AML-193 (cell line): Measurements from ENCODE around the gene DLGAP1.

Source experiments
- DNase-seq, 2 experiments: peaks; one replicate each; lab custom pipeline; 2025; lab: John Stamatoyannopoulos, UW

The DLGAP1 gene

DNA sequence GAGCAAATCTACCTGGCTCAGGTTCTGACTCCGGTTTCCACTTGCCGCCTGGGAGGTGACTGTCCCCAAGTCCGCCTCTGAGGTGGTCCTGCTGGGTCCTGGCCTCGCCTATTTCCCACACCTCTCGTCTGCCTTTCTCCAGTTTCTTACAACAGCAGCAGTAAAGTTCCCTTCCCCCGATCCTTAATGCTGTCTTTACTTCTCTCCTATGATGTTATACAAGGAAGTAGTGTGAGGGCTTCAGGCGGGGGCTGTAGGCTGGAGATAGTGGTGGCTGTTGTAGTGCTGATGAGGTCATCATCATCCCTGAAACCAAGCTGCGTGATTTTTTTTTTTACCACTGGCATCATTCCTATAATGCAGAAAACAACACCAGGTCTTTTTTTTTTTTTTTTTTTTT lies 986.3 kb downstream of the DLGAP1 start:
- DNase-seq: no peak

DNA sequence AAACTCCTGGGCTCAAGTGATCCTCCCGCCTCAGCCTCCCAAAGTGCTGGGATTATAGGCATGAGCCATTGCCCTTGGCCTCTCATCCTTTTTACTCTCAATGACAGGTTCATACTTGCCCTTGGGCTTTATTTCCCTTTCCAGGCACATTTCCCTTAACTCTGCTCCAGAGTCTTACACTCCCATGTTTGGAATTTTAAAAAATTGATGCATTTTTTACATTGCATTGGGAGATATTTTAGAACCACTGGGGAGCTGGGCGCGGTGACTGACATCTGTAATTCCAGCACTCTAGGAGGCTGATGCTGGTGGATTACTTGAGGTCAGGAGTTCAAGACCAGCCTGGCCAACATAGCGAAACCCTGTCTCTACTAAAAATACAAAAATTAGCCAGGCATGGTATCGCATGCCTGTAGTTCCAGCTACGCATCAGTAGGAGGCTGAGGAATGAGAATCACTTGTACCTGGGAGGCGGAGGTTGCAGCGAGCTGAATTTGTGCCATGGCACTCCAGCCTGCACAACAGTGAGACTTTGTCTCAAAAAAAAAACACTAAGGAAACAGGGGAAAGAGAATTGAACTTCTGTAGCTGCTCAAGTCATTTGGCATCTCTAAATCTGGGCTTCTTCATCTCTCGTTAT lies 986.9 kb downstream of the DLGAP1 start:
- DNase-seq: no peak

DNA sequence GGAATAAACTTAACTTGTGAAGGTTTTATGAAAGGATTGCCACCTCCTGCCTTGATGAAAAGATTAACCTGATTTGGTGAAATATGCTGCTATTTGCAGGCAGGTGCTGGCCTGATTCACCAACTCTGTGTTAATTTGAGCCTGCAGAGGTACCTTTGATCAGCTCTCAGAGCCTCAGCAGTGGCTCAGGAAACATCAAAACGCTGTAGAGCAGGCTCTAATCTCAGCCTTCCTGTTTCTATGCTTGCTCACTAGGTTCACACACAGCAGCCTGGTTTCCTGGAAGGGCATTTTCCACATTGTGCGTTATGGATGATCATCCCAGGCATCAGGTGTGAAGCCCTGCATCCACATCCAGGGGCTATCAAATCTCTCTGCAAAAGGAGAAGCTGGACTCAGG lies 988.2 kb downstream of the DLGAP1 start:
- no peak for DNase-seq

DNA sequence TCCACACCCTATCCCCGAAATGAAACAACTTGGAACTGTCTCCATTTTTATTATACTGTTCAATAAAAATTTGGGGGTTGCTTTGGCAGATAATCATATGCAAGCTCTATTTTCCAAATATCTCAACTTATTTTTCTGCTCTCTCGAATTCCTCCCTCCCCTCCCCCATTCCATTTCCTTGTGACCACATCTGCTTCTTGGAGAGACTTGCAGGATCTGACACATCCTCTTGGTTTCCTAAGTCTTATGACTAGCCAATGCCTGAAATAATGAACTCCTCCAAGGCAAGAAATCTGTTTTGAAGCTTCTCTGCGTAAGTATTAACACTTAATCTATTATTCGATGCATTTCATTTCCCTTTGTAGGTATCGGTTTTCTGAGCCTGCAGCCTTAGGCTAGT lies 989.1 kb downstream of the DLGAP1 start:
- DNase-seq: peak; percentile 43 to 47

DNA sequence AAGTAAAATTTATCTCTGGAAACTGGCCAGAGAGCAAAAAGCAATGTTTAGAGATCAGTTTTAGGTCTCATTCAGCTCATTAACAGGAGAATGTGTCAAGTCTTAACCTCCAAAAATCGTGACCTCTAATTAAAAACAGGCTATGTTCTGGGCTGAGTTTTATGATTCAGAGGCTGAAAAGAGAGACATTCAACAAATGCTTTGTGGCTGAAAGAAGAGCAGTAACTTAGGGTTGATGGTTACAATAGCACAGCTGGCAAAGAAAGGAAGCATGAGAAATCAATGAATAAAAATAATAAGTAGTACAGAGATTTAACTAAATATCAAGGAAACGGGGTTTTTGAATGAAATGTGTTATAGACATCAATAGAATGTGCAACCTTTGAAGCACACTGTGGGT lies 992.1 kb downstream of the DLGAP1 start:
- DNase-seq: no peak

DNA sequence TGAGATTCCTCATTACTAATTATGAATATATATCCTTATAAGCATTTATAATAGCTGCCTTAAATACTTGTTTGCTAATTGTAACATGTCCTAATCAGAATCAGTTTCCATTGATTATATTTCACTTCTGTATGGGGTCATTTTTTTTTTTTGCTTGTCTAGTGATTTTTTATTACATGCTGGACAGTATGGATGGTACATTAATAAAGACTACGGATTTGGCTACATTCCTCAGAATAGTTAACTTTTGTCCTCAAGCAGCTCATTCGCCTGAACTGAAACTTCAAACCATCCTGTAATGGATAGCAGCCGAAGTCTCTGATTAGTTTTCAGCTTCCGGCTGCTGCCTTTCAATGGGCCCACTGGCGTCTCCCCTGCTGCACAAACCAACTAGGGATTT lies 993.4 kb downstream of the DLGAP1 start:
- DNase-seq: no peak

DNA sequence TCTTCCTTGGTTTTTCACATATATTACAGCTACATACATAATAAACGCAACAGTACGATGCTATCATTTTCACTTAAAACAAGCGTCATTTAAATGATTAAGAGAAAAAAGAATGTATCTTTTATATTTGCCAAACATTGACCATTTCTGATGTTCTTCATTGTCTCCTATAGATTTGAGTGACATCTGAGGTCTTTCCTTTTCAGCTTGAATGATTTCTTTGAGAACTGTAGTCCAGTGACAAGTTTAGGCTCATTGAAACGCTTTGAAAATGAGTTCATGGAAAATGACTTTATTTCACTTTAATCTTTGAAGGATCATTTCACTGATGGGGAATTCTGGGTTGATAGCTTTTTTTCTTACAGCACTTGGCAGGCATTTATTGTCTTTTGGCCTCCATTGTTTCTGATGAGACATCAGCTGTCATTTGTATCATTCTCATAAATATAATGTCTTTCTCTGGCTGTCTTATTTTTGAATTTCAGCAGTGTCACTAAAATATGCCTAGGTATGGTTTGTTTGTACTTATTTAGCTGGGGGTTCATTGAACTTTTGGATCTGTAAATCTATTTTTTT lies 994.2 kb downstream of the DLGAP1 start:
- DNase-seq: no peak

DNA sequence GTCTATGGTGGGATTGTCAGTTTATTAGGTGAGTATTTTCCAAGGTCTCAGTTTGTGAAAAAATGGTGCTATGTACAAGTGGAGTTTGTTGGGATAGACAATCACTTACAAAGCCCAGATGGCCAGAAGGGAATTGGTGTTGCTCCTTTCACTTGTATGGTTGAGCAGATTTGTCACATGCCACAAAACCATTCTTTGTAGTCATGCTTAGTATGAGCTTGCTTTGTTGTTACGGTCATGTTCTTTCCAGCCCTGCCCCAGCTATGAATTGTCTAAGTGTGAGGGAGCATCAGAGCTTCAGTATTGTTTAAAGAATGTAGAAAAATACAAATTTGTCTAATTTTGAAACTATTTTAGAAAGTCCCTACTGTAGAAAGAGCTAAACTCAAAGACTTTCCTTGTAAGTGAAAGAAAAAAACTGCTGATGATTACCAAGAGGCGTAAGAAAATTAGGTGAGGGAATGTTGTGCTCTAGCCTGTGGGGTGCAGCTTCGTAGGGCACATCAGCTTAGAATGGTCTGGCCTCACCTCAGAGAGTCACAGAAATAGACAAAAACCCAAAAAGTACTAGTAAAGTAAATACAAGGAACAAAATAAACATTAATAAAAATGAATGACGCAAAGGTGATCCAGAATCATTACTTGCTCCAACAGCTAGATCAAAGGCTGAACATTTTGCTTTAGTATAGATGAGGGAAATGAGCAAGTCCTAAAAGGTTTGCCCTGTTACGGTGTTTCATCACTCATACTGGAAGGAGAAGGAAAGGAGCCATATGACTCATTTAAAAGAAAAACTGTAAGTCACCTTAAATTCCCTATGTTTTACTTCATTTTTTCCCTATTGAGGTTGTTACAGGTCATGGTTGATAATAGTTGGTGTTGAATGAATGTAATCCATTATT lies 995.9 kb downstream of the DLGAP1 start:
- peak in 1 of 2 experiments; percentile 19 for DNase-seq

DNA sequence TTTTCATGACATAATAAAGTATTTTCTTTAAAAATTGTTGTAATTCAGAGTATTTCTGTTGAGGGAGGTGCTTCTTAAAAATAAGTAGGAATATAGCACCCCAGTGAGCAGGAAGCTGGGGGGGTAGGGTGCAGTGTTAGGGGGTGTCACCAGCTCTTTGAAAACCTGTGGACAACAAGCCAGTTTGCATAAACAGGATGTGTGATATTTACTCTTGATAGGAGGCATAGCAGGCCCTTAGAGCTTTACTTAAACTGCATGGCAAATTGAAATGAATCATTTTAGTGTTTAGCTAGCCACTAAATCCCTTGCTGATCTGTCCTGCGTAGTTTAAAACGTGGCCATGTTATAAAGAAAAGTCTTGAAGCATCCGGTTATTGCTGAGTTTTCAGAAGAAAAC lies 996.7 kb downstream of the DLGAP1 start:
- no peak for DNase-seq

DNA sequence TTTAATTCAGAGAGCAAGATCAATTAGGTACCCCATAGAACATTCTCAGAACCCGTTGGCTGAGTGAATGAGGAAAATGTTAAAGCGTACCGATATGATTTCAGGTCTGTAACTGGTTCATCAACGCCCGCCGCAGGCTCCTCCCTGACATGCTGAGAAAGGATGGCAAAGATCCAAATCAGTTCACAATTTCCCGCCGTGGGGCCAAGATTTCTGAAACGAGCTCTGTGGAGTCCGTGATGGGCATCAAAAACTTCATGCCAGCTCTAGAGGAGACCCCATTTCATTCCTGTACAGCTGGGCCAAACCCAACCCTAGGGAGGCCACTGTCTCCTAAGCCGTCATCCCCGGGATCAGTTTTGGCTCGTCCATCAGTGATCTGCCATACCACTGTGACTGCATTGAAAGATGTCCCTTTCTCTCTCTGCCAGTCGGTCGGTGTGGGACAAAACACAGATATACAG lies 997.8 kb downstream of the DLGAP1 start:
- no peak for DNase-seq

DNA sequence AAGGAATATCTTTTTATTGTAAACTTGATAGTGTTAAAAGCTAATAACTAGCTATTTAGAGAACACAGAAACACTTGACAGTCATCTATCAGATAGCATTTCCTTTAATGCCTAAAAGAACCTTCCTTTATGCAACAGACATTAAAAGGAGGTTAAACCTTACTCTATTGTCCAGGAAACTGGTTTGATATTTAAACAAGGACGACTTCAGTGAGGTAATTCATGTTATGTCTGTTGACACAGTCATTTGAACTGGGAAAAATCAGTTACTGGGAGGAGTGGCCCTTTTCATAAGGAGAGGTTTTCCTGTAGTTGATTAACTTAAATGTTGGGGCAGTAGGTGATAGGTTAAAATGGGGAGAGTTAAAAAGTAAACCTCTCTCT lies 998.4 kb downstream of the DLGAP1 start:
- no peak for DNase-seq

DNA sequence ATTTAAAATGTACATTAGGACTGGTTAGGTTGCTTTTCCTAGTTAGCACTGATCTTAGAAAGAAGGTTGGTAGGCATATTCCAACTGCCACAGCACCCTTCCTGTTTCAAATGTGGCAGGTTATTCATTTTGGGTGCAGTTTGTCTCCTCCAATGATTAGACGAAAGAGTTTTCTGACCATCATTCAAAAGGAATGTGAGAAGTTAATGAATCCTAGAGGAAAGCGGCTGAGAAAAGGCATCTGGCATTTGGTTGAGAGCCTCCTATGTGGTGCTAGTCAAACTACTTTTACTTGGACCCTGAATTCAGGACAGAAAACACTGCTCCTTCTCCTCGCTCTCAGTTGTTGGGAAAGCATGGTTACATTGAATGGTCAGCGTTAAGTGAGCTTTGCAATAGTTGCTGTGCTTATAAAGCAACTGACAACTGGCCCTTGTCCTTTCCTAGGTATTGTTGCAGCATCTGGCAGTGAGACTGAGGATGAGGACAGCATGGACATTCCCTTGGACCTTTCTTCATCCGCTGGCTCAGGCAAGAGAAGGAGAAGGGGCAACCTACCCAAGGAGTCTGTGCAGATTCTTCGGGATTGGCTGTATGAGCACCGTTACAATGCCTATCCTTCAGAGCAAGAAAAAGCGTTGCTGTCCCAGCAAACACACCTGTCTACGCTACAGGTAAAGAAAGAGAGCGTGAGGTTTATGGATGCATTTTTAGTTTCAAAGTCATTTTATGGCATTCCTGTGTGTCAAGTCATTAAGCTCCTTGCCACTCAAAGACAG lies 999.0 kb downstream of the DLGAP1 start:
- DNase-seq: no peak

DNA sequence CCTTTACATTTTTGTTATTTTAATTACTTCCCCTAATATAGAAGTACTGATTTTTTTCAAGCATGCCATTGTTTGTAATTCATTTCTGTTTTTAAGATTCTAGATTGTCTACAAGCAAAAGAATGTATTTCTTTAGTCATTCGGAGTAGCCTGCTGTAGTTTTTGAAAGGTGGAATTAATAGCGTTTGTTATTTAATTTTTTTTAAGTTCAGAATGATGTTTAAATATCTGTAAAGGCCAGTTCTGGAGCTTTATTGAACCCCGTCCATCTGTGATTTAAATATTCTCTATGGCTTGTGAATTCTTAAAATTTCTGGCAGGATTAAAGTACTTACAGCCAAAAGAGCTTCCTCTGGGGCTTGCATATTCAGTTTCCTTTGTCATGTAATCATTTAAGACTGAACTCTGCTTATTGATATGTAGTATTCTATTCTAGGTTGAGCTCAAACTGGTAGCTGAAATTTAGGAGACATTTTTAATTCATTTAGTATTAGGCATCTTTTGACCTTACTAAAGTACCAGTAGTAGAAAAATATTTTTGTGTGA lies 999.9 kb downstream of the DLGAP1 start:
- DNase-seq: no peak

DNA sequence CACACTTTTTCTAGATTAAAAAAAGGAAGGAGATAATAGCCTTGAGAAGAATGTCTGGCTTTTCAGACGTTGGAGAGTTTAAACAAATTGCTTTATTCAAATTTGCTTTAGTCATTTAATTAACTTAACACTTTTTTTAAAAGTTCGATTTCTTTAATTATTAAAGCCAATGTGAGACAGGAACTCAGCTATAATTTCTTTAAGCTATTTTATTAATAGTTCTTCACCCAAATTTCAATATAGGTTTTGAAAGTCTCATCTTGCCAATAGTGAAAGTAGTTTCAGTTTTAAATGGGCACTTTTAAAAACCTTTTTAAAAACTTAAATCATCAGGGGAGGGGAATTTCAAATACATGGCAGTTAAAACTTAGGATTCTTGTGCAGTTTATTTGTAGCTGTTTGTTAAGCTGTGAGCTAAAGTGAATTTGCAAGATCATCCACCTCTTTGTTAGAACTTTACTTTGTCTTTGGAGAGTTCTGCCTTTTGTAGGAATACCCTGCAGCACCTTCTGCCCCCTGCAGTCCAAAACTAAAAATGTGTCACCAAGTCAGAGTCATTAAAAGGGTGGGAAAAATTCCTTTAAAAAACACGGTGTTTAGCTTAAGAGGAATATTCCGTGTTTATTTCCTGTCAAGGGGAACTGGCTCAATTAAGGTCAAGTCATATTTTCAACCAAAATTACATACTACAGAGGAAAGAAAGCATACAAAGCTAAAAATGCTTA lies 1000.6 kb downstream of the DLGAP1 start:
- peak; percentile 32 to 62 for DNase-seq

DNA sequence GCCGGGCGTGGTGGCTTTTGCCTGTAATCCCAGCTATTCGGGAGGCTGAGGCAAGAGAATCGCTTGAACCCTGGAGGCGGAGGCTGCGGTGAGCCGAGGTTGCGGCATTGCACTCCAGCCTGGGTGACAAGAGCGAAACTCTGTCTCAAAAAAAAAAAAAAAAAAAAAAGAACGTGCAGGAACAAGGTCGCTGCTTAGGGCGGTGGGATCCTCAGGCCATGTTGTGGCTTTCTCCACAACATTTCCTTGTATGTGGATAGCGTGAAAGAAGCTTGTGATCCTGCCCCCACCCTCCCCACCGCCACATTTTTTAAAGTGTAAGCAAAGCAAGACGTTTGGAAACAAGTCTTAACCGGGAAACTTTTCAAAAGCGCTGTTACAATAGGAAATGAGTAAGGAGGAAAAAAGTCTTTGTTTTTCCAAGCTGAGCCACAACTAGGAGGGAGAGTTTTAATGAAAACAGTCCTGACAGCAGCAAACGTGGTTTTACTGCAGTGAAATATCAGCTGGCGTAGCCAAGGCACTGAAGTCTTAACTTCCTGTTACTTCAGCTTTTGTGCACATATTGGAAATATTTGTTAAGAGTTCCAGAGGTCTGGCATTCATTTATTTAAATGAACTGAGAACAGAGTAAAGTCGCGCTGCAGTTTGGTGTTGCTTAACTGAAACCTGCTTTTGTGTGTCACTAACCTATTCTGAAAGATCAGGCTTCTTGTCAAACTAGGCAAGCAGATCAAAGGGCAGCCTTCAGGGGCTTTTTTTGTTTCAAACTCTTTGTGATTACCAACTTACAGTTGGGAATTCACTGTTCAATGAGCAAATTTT lies 1001.4 kb downstream of the DLGAP1 start:
- peak in 1 of 2 experiments; percentile 56 for DNase-seq

DNA sequence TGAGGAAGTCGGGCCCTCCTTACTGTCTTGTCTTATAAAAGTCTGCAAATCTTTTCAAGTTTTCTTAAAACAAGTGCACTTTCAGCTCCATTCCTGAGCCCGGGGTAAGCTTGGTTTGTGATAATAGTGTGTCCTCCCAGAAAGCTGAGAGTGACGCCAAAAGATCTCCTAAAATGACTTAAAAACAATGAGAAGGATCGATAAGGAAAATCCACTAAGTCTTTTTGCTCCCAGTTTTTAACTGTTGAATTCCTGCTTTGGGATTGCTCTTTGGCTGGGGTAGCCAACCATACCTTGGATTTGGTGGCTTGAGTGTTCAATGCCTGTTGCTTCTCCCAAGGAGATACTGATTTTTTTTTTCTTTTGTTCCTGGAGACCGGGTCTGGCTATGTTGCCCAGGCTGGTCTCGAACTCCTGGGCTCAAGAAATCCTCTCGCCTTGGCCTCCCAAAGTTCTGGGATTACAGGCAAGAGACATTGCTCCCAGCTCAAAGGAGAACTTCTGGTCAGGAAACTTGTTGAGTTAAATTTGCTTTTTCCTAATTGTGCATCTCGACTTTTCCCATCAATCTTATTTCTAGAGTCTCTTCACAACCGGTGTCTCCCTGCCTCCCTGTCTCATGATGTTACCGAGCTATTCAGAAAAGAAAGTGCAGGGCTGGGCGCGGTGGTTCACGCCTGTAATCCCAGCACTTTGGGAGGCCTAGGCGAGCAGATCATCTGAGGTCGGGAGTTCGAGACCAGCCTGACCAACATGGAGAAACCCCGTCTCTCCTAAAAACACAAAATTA lies 1002.2 kb downstream of the DLGAP1 start:
- DNase-seq: no peak

DNA sequence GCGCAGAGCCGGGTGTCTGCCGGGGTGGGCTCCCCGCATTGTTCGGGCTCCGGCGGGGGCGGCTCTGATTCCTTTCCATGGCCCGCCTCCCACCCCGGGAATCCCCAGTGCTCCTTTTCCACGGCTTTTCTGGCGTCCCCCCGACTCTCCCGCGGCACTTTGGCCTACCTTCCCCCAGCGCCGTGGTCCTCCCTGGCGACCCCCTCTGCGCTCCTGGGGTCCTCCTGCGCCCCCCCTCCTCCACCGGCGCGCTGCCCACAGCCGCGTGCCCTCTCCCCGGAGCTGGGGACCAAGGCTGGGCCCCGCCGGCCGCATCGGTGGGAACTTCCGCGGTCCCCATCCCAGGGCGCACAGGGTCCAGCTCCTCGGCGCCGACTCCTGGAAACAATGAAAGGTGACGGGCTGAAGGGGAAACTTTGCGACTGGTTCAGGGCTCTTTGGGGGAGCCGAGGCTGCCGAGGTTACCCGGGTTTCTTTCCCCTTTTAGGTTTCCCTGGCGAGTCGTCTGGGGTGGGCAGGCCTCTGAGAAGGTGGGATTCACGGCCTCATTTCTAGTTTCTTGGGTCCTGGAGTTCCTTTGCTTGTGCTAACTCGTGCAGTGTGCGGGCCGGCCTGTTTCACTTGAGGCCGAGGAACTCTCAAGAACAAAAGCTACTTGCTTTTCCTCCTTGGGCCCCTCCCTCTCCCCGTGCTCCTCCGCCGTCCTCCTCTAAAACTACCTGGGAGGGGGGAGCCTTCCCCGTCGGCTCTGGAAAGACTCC lies 1002.9 kb downstream of the DLGAP1 start:
- DNase-seq: no peak

DNA sequence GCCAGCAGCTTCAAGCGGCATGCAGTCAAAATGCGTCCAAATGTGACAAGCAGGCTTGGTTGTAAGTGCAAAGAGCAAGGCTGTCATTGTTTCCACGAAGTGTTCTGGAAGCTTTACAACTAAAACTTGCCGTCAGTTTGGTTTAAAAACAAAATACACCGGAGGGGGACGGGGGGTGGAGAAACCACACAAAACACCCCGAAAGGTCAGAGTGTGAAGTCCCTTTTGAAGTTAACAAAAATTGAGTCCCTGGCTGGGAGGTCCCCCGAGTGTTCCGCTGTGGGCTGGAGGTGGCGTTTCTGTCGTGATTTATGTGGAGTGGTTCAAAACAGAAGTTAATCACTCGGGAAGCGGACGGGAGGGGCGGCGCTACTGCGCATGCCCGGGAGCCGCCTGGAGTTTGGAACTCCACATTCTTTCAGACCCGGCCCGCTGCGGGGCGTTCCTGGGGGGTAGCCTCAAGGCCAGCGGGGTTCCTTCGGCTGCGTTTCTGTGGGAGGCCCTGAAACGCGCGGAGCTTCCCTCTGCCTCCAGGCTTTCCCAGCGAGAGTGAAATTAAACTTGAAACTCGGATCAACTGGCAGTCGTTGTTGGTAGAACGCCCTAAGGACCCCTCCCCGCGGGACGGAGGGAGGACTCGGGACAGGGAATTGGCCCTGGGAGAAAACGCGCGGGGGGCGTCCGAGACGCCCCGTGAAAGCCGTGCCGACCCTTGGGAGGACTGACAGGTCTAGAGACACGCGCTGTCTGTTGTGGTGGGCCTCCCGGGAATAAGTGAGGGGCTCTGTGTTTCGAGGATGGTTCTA lies 1003.7 kb downstream of the DLGAP1 start:
- DNase-seq: peak; percentile 20 to 48
